ENCODE data around the gene ACTG2. TPM values are rescaled to one million over a fixed set of nuclear protein-coding genes. Genes with fewer than 3 reads are reported as not detected.

The ACTG2 gene
- total RNA-seq, 3 donors from 2014 or later: 3.8 to 108 (median 54.6) TPM

GRCh38 chr2:73910873-73911547 is 18.2 kb downstream of the ACTG2 start:
- no peak for TF ChIP-seq POLR2AphosphoS5 (IDR thresholded peaks at IDR 0.05)
- TF ChIP-seq CTCF (IDR thresholded peaks at IDR 0.05): no peak
- no peak for TF ChIP-seq POLR2A (IDR thresholded peaks at IDR 0.05)
- DNase-seq (ENCODE audit: low spot score in 2 of 2): no peak
- no peak overlapping the region for H3K27ac ChIP-seq
- no peaks in the 10 kb centered on the region for H3K4me1 ChIP-seq
- no peak overlapping the region for H3K4me3 ChIP-seq
- H3K36me3 ChIP-seq: no peaks in the 10 kb centered on the region
- no peaks in the 10 kb centered on the region for H3K27me3 ChIP-seq
- intact Hi-C loops (cut with DNase I; ENCODE audit: low total_unique reads): no loop called here
- H3K9me3 ChIP-seq: no peaks in the 10 kb centered on the region

DNA sequence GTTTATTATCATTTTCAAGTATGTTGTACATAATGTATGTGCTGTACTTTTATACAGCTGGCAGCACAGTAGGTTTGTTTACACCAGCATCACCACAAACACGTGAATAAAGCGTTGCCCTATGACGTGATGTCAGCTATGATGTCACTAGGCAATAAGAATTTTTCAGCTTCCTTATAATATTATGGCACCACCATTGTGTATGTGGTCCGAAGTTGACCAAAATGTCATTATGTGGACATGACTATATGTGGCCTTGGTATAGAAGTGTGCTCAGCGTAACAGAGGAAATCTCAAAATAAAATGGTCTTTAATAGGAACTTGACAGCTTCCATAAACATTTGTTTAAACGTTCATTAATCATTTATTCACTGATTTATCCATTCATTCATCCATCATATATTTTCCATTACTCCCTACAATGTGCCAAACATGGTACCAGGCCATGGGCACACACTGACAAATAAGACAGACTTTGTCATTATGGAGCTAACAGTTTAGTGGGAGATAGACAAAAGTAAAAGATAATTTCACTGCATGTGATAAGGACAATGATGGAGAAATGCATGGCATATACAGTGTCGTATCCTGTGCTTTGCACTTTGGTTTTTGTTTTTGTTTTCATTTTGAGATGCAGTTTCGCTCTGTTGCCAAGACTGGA is 18.9 kb downstream of the ACTG2 start:
- Histone ChIP-seq H3K36me3 (no peaks in the 10 kb centered on the region), H3K27ac (peak overlapping the region in 1 of 2 donors; percentile 3), H3K4me1 (no peaks in the 10 kb centered on the region), H3K4me3 (no peak overlapping the region), H3K27me3 (no peaks in the 10 kb centered on the region), H3K9me3 (no peaks in the 10 kb centered on the region)
- intact Hi-C loops (cut with DNase I; ENCODE audit: low total_unique reads): no loop called here
- TF ChIP-seq POLR2AphosphoS5 (IDR thresholded peaks at IDR 0.05) (no peak), CTCF (IDR thresholded peaks at IDR 0.05) (no peak), POLR2A (IDR thresholded peaks at IDR 0.05) (no peak)
- no peak for DNase-seq (ENCODE audit: low spot score in 2 of 2)

DNA sequence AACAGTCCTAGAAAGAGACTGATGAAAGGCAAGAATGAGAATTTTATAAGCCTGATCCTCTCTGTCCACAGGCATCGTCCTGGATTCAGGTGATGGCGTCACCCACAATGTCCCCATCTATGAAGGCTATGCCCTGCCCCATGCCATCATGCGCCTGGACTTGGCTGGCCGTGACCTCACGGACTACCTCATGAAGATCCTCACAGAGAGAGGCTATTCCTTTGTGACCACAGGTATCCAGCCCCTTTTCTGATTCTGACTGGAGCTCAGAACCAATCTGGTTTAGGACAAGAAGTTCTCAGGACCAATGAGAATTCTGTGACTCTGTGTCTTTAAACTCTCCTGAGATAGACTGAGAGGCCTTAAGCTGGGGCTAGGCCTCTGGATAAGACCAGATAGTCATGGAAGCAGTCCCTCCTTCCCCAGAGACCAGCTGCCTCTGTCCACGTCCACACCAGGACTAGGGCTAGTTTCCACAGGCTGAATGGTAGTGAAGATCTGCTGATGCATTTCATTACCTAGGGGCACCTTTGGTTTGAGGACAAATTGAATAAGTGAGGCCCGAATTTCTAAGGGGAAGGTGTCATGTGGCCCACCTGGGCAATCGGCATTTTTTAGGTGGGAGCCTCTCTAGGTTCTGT is 20.7 kb downstream of the ACTG2 start:
- Histone ChIP-seq H3K36me3 (no peaks in the 10 kb centered on the region), H3K4me1 (no peaks in the 10 kb centered on the region), H3K27me3 (no peaks in the 10 kb centered on the region), H3K4me3 (no peak overlapping the region), H3K9me3 (no peaks in the 10 kb centered on the region), H3K27ac (no peak overlapping the region)
- intact Hi-C loops (cut with DNase I; ENCODE audit: low total_unique reads): no loop called here
- TF ChIP-seq POLR2A (IDR thresholded peaks at IDR 0.05): no peak
- DNase-seq (ENCODE audit: low spot score in 2 of 2): no peak

GRCh38 chr2:73914667-73915066 is 21.9 kb downstream of the ACTG2 start:
- TF ChIP-seq CTCF (IDR thresholded peaks at IDR 0.05): no peak
- TF ChIP-seq POLR2A (IDR thresholded peaks at IDR 0.05): no peak
- no peak for TF ChIP-seq POLR2AphosphoS5 (IDR thresholded peaks at IDR 0.05)
- DNase-seq (ENCODE audit: low spot score in 2 of 2): no peak
- H3K36me3 ChIP-seq: no peaks in the 10 kb centered on the region

GRCh38 chr2:73915437-73915993 is 22.7 kb downstream of the ACTG2 start:
- H3K4me3 ChIP-seq: no peak overlapping the region
- no peaks in the 10 kb centered on the region for H3K9me3 ChIP-seq
- intact Hi-C loops (cut with DNase I; ENCODE audit: low total_unique reads): no loop called here
- H3K27me3 ChIP-seq: no peaks in the 10 kb centered on the region
- DNase-seq (ENCODE audit: low spot score in 2 of 2): no peak
- no peaks in the 10 kb centered on the region for H3K36me3 ChIP-seq
- no peaks in the 10 kb centered on the region for H3K4me1 ChIP-seq
- TF ChIP-seq CTCF (IDR thresholded peaks at IDR 0.05): no peak
- no peak for TF ChIP-seq POLR2A (IDR thresholded peaks at IDR 0.05)
- TF ChIP-seq POLR2AphosphoS5 (IDR thresholded peaks at IDR 0.05): no peak
- no peak overlapping the region for H3K27ac ChIP-seq

More at GRCh38 chr2:73914667-73915066, 21.9 kb downstream of the ACTG2 start:
- intact Hi-C loops (cut with DNase I; ENCODE audit: low total_unique reads): no loop called here
- no peak overlapping the region for H3K4me3 ChIP-seq
- H3K27ac ChIP-seq: no peak overlapping the region
- no peaks in the 10 kb centered on the region for H3K27me3 ChIP-seq
- no peaks in the 10 kb centered on the region for H3K9me3 ChIP-seq
- H3K4me1 ChIP-seq: no peaks in the 10 kb centered on the region

Measured in breast epithelium (tissue), 4 donors.